HG02970 (cell line): Measurements from ENCODE around the gene CDC42EP2.

Experiments
- ATAC-seq: cut with Tn5 transposase; IDR thresholded peaks from one replicate; pipeline ENCODE4 v1.9.1; 2021; ENCODE audit warnings: mild to moderate bottlenecking, moderate library complexity, moderate number of reproducible peaks; ENCODE audit not compliant: unreplicated experiment, low FRiP score

The CDC42EP2 gene

GRCh38 chr11:65297026-65297672, 17.5 kb upstream of the CDC42EP2 start:
- ATAC-seq: no peak

GRCh38 chr11:65298131-65298535, 16.5 kb upstream of the CDC42EP2 start:
- ATAC-seq: no peak

- ATAC-seq: no peak
Measured at GRCh38 chr11:65298655-65299179, 15.9 kb upstream of the CDC42EP2 start.

- no peak for ATAC-seq
Measured at GRCh38 chr11:65300621-65301275, 13.9 kb upstream of the CDC42EP2 start.

GRCh38 chr11:65301491-65302329, 13.0 kb upstream of the CDC42EP2 start:
- ATAC-seq: no peak

GRCh38 chr11:65303555-65303954, 11.1 kb upstream of the CDC42EP2 start:
- no peak for ATAC-seq

GRCh38 chr11:65304110-65304509, 10.6 kb upstream of the CDC42EP2 start:
- ATAC-seq: no peak

- ATAC-seq: no peak
Measured at GRCh38 chr11:65304613-65305012, 10.1 kb upstream of the CDC42EP2 start.

GRCh38 chr11:65305501-65306268, 9.0 kb upstream of the CDC42EP2 start:
- ATAC-seq: no peak

GRCh38 chr11:65307298-65308229, 7.1 kb upstream of the CDC42EP2 start:
- ATAC-seq: no peak

GRCh38 chr11:65308281-65308891, 6.3 kb upstream of the CDC42EP2 start:
- ATAC-seq: no peak

- ATAC-seq: no peak
Measured at GRCh38 chr11:65309006-65309405, 5.7 kb upstream of the CDC42EP2 start.

GRCh38 chr11:65310215-65310614, 4.5 kb upstream of the CDC42EP2 start:
- no peak for ATAC-seq

GRCh38 chr11:65310736-65311135, 3.9 kb upstream of the CDC42EP2 start:
- no peak for ATAC-seq

GRCh38 chr11:65311170-65311678, 3.4 kb upstream of the CDC42EP2 start:
- no peak for ATAC-seq

- ATAC-seq: no peak
Measured at GRCh38 chr11:65315204-65315865, 669 bp downstream of the CDC42EP2 start.

- no peak for ATAC-seq
Measured at GRCh38 chr11:65315866-65316226, 1.2 kb downstream of the CDC42EP2 start.
